Measurements from ENCODE around the gene UPF1. TPM values are rescaled to one million over a fixed set of nuclear protein-coding genes. Genes with fewer than 3 reads are reported as not detected.

UPF1 gene
- total and polyA plus RNA-seq, 2 of the 13 experiments (the other 11 are each of a cell fraction or from before 2014, with no cell fraction given) = 16.9 to 41.8 TPM

GRCh38 chr19:18895038-18895823 lies 63.5 kb downstream of the UPF1 start (continued):
- TF ChIP-seq, protein P1, sequence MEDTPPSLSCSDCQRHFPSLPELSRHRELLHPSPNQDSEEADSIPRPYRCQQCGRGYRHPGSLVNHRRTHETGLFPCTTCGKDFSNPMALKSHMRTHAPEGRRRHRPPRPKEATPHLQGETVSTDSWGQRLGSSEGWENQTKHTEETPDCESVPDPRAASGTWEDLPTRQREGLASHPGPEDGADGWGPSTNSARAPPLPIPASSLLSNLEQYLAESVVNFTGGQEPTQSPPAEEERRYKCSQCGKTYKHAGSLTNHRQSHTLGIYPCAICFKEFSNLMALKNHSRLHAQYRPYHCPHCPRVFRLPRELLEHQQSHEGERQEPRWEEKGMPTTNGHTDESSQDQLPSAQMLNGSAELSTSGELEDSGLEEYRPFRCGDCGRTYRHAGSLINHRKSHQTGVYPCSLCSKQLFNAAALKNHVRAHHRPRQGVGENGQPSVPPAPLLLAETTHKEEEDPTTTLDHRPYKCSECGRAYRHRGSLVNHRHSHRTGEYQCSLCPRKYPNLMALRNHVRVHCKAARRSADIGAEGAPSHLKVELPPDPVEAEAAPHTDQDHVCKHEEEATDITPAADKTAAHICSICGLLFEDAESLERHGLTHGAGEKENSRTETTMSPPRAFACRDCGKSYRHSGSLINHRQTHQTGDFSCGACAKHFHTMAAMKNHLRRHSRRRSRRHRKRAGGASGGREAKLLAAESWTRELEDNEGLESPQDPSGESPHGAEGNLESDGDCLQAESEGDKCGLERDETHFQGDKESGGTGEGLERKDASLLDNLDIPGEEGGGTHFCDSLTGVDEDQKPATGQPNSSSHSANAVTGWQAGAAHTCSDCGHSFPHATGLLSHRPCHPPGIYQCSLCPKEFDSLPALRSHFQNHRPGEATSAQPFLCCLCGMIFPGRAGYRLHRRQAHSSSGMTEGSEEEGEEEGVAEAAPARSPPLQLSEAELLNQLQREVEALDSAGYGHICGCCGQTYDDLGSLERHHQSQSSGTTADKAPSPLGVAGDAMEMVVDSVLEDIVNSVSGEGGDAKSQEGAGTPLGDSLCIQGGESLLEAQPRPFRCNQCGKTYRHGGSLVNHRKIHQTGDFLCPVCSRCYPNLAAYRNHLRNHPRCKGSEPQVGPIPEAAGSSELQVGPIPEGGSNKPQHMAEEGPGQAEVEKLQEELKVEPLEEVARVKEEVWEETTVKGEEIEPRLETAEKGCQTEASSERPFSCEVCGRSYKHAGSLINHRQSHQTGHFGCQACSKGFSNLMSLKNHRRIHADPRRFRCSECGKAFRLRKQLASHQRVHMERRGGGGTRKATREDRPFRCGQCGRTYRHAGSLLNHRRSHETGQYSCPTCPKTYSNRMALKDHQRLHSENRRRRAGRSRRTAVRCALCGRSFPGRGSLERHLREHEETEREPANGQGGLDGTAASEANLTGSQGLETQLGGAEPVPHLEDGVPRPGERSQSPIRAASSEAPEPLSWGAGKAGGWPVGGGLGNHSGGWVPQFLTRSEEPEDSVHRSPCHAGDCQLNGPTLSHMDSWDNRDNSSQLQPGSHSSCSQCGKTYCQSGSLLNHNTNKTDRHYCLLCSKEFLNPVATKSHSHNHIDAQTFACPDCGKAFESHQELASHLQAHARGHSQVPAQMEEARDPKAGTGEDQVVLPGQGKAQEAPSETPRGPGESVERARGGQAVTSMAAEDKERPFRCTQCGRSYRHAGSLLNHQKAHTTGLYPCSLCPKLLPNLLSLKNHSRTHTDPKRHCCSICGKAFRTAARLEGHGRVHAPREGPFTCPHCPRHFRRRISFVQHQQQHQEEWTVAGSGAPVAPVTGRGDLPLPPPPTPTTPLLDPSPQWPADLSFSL (CRISPR knock-in tag; IDR thresholded peaks at IDR 0.05) = no peak
- TF ChIP-seq RBFOX2 (IDR thresholded peaks at IDR 0.05; ENCODE audit: low read depth, low read length) (peak; percentile 64), GLI4 (CRISPR knock-in tag; IDR thresholded peaks at IDR 0.05; ENCODE audit: borderline replicate concordance) (peak; percentile 26; the same call in 1 of the 2 replicates), ZNF274 (CRISPR knock-in tag; IDR thresholded peaks at IDR 0.05) (0 out of 2 replicates have a peak, but pooled peaks have one; percentile 8), ZNF777 (CRISPR knock-in tag; IDR thresholded peaks at IDR 0.05) (0 out of 2 replicates have a peak, but pooled peaks have one; percentile 21), TAF15 (IDR thresholded peaks at IDR 0.05; ENCODE audit: low read depth, low read length, poor library complexity, severe bottlenecking) (no peak), MIER2 (CRISPR knock-in tag; IDR thresholded peaks at IDR 0.05) (0 out of 2 replicates have a peak, but pooled peaks have one; percentile 30), ZNF354B (CRISPR knock-in tag; IDR thresholded peaks at IDR 0.05) (no peak), HNF1B (CRISPR knock-in tag; IDR thresholded peaks at IDR 0.05) (0 out of 2 replicates have a peak, but pooled peaks have one; percentile 54), ZNF652 (CRISPR knock-in tag; IDR thresholded peaks at IDR 0.05; ENCODE audit: borderline replicate concordance, low read depth) (no peak), NFKB2 (CRISPR knock-in tag; IDR thresholded peaks at IDR 0.05; ENCODE audit: borderline replicate concordance) (peak; percentile 43; the same call in 1 of the 2 replicates)
- TF ChIP-seq, protein P2, sequence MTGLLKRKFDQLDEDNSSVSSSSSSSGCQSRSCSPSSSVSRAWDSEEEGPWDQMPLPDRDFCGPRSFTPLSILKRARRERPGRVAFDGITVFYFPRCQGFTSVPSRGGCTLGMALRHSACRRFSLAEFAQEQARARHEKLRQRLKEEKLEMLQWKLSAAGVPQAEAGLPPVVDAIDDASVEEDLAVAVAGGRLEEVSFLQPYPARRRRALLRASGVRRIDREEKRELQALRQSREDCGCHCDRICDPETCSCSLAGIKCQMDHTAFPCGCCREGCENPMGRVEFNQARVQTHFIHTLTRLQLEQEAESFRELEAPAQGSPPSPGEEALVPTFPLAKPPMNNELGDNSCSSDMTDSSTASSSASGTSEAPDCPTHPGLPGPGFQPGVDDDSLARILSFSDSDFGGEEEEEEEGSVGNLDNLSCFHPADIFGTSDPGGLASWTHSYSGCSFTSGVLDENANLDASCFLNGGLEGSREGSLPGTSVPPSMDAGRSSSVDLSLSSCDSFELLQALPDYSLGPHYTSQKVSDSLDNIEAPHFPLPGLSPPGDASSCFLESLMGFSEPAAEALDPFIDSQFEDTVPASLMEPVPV (CRISPR knock-in tag; IDR thresholded peaks at IDR 0.05) = 0 out of 2 replicates have a peak, but pooled peaks have one; percentile 60
- TF ChIP-seq, protein P3, sequence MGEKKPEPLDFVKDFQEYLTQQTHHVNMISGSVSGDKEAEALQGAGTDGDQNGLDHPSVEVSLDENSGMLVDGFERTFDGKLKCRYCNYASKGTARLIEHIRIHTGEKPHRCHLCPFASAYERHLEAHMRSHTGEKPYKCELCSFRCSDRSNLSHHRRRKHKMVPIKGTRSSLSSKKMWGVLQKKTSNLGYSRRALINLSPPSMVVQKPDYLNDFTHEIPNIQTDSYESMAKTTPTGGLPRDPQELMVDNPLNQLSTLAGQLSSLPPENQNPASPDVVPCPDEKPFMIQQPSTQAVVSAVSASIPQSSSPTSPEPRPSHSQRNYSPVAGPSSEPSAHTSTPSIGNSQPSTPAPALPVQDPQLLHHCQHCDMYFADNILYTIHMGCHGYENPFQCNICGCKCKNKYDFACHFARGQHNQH (CRISPR knock-in tag; IDR thresholded peaks at IDR 0.05) = peak; percentile 53; the same call in 1 of the 2 replicates

All from HepG2 (cell line).